ENCODE measurements around the gene PMVK.

GRCh38 chr1:154896771-154897286 is 39.7 kb downstream of the PMVK start:
- no peak for TF ChIP-seq POLR2A (IDR thresholded peaks at IDR 0.05; ENCODE audit: low read depth, low read length)
- no peak for TF ChIP-seq POLR2AphosphoS5 (IDR thresholded peaks at IDR 0.05; ENCODE audit: low read depth, low read length)
